Lung (tissue), 12 donors: ENCODE data around the gene SLC25A29. TPM values are rescaled to one million over a fixed set of nuclear protein-coding genes. Genes with fewer than 3 reads are reported as not detected.
A peak's percentile ranks its signal among the peaks of the same experiment; 100 is the strongest.

ENCODE experiments used
- ATAC-seq: fragments of 200-7000 bp; cut with Tn5 transposase; one replicate; pipeline ENCODE4 v1.9.1; 2020; ENCODE audit warnings: moderate number of reproducible peaks; ENCODE audit not compliant: insufficient read depth, low FRiP score
- DNase-seq, 3 donors: peaks; one replicate each; pipeline ENCODE4 v3.0.0-alpha.2; 2013 to 2017
- H3K27ac ChIP-seq, 2 donors: one replicate each; pipeline ENCODE4 v1.5.1; 2013; ENCODE audit warnings: mild to moderate bottlenecking in 2 of 2, moderate library complexity in 2 of 2, control low read depth in 1 of 2, inconsistent platforms in 1 of 2, low read depth in 1 of 2, low read length in 1 of 2
- H3K27me3 ChIP-seq, 3 donors: one replicate each; pipeline ENCODE4 v1.5.1; 2013; ENCODE audit warnings: low read length in 2 of 3; ENCODE audit not compliant: control insufficient read depth in 3 of 3, insufficient read depth in 3 of 3
- H3K36me3 ChIP-seq, 4 donors: one replicate each; pipeline ENCODE4 v1.5.1; 2013; ENCODE audit warnings: low read length in 4 of 4, mild to moderate bottlenecking in 1 of 4, moderate library complexity in 1 of 4; ENCODE audit not compliant: control insufficient read depth in 4 of 4, insufficient read depth in 4 of 4
- H3K4me1 ChIP-seq, 5 donors: one replicate each; pipeline ENCODE4 v1.5.1; 2013; ENCODE audit warnings: low read length in 5 of 5, mild to moderate bottlenecking in 2 of 5, moderate library complexity in 1 of 5; ENCODE audit not compliant: control insufficient read depth in 5 of 5, insufficient read depth in 5 of 5
- H3K4me3 ChIP-seq: one replicate; pipeline ENCODE4 v1.5.1; 2013; ENCODE audit warnings: mild to moderate bottlenecking, control low read depth, moderate library complexity
- H3K9ac ChIP-seq, 2 donors: one replicate each; pipeline ENCODE4 v1.5.1; 2013; ENCODE audit warnings: low read length in 2 of 2, control low read depth in 1 of 2; ENCODE audit not compliant: insufficient read depth in 1 of 2
- H3K9me3 ChIP-seq, 4 donors: one replicate each; pipeline ENCODE4 v1.5.1; 2013; ENCODE audit warnings: low read length in 3 of 4, mild to moderate bottlenecking in 1 of 4, moderate library complexity in 1 of 4; ENCODE audit not compliant: control insufficient read depth in 4 of 4, insufficient read depth in 3 of 4
- WGBS, 2 donors: extraction: QIAGEN DNeasy Blood & Tissue Kit; methylation state at CpG; one replicate each; pipeline ENCODE4 v1.1.7; 2013; 5-methylcytosine and 5-hydroxymethylcytosine counted together
- polyA plus RNA-seq, 2 donors: library from polyadenylated mRNA; stranded (reverse); fragments of 200-250 nt; gene quantifications; one replicate each; pipeline ENCODE4 v1.2.1, GENCODE V29; 2013
- total RNA-seq, 2 donors: library from RNA; depleted of rRNA in 1 of 2; stranded (reverse); fragments of >200 nt in 1 of 2; gene quantifications; one replicate each; pipeline ENCODE4 v1.2.1, GENCODE V29; 2014 to 2021
- TF ChIP-seq, protein P1 (sequence below): IDR thresholded peaks from 2 replicates; pipeline ENCODE4 v1.5.1; 2012; ENCODE audit warnings: mild to moderate bottlenecking; ENCODE audit errors: control extremely low read depth, extremely low read depth
- donor health status: control.
- donor health status: control.
- donor health status: Bipolar disorder and iron deficiency.
- donor health status: healthy.
- donor health status: DM: yes; HTN: yes; CAD: no.

Gene SLC25A29
- total and polyA plus RNA-seq, 4 donors = 34.6 to 91.0 (median 60.5) TPM

DNA sequence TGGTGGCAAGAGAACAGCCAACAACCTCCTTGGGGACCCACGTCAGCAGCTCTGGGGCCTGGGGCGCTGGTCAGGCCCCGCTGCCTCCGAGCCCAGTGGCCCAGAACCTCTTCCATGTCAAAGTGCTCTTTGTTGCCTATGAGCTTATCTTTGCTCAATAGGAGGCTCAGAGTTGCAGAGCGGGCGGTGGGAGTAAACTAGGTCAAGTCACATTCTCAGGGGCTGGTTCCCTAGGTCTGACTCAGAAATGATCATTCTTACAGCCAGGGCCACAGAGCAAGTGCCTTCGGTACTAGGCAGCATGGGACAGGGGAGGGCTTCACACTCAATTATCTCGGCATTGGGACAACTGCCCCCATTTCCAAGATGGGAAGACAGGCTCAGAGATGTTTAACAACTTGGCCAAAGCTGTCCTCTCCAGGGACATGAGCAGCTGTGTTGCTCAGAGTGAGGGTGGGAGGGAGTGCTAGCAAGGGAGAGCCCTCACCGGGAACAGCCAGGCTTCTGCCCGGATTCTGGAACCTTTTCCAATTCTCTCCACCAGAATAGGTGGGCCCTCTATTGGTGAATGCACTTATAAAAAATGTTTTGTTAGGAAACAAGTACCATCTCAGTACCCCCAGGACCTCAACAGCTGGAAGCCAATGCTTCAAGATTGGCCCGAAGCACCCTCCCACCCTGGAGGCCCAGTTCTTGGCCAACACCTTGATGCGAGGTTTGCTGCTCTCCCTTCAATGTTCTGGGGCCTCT lies 11.9 kb downstream of the SLC25A29 start:
- Histone ChIP-seq H3K9me3 (no peaks in the 10 kb centered on the region), H3K4me3 (no peak overlapping the region), H3K27me3 (no peaks in the 10 kb centered on the region), H3K36me3 (peaks cover 0 to 21% (median 6%) of the 10 kb centered on the region in 4 donors), H3K27ac (no peak overlapping the region), H3K9ac (no peak overlapping the region), H3K4me1 (peaks cover 0 to 15% (median 6%) of the 10 kb centered on the region in 5 donors)
- WGBS, 2 donors = 88 to 96% methylated on average over 12 of the region's 12 CpGs
- ATAC-seq (no peak), DNase-seq (peak in 1 of 3 donors; percentile 9)
- TF ChIP-seq, protein P1, sequence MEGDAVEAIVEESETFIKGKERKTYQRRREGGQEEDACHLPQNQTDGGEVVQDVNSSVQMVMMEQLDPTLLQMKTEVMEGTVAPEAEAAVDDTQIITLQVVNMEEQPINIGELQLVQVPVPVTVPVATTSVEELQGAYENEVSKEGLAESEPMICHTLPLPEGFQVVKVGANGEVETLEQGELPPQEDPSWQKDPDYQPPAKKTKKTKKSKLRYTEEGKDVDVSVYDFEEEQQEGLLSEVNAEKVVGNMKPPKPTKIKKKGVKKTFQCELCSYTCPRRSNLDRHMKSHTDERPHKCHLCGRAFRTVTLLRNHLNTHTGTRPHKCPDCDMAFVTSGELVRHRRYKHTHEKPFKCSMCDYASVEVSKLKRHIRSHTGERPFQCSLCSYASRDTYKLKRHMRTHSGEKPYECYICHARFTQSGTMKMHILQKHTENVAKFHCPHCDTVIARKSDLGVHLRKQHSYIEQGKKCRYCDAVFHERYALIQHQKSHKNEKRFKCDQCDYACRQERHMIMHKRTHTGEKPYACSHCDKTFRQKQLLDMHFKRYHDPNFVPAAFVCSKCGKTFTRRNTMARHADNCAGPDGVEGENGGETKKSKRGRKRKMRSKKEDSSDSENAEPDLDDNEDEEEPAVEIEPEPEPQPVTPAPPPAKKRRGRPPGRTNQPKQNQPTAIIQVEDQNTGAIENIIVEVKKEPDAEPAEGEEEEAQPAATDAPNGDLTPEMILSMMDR = no peak

DNA sequence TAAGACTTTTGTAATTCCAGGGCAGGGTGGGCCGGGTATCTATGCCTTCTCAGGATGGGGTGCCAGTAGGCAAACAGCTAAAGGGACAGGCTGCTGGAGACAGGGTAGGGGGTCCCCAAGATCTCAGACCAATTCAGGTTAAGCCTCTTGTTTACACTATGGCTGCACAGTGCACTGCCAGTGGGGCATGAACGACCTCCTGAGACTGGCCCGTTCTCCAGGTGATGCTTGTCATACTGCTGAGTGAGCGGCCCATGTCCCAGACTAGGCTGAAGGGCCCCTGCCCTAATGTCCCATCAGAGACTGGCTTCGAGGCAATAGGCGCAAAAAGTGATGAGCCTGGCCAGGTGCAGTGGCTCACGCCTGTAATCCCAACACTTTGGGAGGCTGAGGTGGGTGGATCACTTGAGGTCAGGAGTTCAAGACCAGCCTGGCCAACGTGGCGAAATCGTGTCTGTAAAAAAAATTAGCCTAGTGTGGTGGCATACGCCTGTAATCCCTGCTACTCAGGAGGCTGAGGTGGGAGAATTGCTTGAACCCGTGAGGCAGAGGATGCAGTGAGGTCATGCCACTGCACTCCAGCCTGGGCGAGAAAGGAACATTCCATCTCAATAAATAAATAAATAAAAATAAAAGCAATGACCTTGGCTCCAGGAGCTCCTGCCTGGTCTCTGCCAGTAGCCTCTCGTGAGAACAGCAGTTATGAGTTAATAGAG lies 12.6 kb downstream of the SLC25A29 start:
- H3K9ac ChIP-seq = no peak overlapping the region
- 87 to 89% methylated on average over 14 of the region's 14 CpGs for WGBS, 2 donors
- H3K27ac ChIP-seq = no peak overlapping the region
- peak in 1 of 3 donors; percentile 3 for DNase-seq
- peaks cover 0 to 19% (median 6%) of the 10 kb centered on the region in 4 donors for H3K36me3 ChIP-seq
- H3K9me3 ChIP-seq = no peaks in the 10 kb centered on the region
- H3K27me3 ChIP-seq = no peaks in the 10 kb centered on the region
- no peak overlapping the region for H3K4me3 ChIP-seq
- ATAC-seq = no peak
- H3K4me1 ChIP-seq = peaks cover 0 to 15% (median 8%) of the 10 kb centered on the region in 5 donors
- TF ChIP-seq, protein P1 = no peak

DNA sequence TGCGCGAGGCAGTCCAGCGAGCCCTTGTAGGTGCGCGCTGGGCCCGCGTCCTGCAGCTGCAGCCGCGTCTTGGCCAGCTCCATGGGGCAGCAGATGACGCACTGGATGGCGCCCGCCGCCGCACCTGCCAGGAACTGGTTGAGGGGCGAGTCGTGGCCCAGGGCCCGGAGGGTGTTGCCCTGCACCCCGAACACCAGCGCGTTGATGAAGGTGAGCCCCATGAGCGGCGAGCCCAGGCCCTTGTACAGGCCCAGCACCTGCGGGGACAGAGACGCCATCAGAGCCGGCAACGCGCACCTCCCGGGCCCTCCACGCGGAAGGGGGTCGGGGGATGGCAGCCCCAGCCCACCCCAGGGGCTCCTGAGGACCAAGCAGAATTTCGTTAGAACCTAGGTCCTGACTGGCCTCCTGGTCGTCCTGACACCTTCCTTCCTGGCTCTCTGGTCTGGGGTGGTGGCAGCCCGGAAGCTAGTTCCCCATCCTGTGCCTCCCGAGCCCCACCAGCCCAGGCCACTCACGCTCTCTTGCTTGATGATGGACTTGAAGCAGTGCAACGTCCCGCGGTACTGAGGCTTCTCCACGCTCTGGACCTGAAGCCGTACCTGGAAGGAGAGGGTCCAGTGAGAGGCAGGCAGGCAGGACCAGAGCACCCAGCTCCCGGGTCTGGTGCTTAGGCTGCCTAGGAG lies 13.3 kb downstream of the SLC25A29 start:
- no peaks in the 10 kb centered on the region for H3K9me3 ChIP-seq
- peaks cover 0 to 13% (median 10%) of the 10 kb centered on the region in 5 donors for H3K4me1 ChIP-seq
- H3K27ac ChIP-seq = no peak overlapping the region
- no peak overlapping the region for H3K9ac ChIP-seq
- no peaks in the 10 kb centered on the region for H3K27me3 ChIP-seq
- 94 to 96% methylated on average over 42 of the region's 42 CpGs for WGBS, 2 donors
- TF ChIP-seq, protein P1 = no peak
- ATAC-seq (no peak), DNase-seq (peak in 1 of 3 donors; percentile 11)
- peaks cover 0 to 19% (median 6%) of the 10 kb centered on the region in 4 donors for H3K36me3 ChIP-seq
- no peak overlapping the region for H3K4me3 ChIP-seq
